BLaER1 treated with 17β-estradiol and CSF1 and Interleukin-3, amounts not matched to agents 10 nM and 100 nM (cell line): ENCODE results near the gene APBB2.

Experiments
- H3K27ac ChIP-seq, 11 experiments: shearing (Covaris generic); formaldehyde crosslinking; 2 replicates each; pipeline ENCODE4 v1.8.1; 2022
- H3K27me3 ChIP-seq, 11 experiments: shearing (Covaris generic); formaldehyde crosslinking; 2 replicates each; pipeline ENCODE4 v1.8.1; 2022
- H3K36me3 ChIP-seq, 11 experiments: shearing (Covaris generic); formaldehyde crosslinking; 2 replicates each; pipeline ENCODE4 v1.8.1; 2022
- H3K4me1 ChIP-seq, 10 experiments: shearing (Covaris generic); formaldehyde crosslinking; 2 replicates each; pipeline ENCODE4 v1.8.1; 2022
- H3K4me2 ChIP-seq, 11 experiments: shearing (Covaris generic); formaldehyde crosslinking; 2 replicates each; pipeline ENCODE4 v1.8.1; 2022
- H3K4me3 ChIP-seq, 10 experiments: shearing (Covaris generic); formaldehyde crosslinking; 2 replicates each; pipeline ENCODE4 v1.8.1; 2022
- H3K9ac ChIP-seq, 11 experiments: shearing (Covaris generic); formaldehyde crosslinking; 2 replicates each; pipeline ENCODE4 v1.8.1; 2022
- H3K9me3 ChIP-seq, 11 experiments: shearing (Covaris generic); formaldehyde crosslinking; replicated peaks in 1 of 11; 2 replicates each; pipeline ENCODE4 v1.8.1; 2022
- H4K20me1 ChIP-seq, 11 experiments: shearing (Covaris generic); formaldehyde crosslinking; 2 replicates each; pipeline ENCODE4 v1.8.1; 2022
- Cebpa-rat ChIP-seq, 11 experiments: shearing (Covaris generic); IDR thresholded peaks; 2 replicates each; pipeline ENCODE4 v1.8.1; 2022

APBB2 gene

DNA sequence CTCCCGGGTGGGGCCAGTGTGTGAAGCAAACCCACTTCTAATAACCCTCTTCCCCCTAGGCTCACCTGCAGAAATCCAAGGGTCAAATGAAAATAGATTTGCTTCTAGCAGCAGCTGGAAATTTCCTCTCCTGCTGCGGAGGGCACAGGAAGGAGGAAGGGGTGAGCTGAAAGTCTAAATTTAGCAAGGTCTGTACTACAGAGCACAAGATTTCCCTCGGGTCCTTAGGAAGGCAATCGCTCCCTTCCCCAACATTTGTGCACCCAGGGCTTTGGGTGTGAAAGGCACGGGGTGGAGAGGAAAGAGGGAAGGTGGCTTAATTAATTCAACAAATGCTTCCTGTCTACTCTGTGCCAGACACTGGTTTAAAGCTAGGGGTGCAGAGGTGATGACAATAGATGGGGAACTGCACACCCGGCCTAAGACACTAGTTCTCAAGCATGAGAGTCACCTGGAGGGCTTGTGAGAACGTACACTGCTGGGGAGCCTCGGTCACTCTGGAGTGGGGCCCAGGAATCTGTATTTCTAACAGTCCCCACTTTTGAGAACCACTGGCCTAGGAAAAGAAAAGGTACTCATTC, 260.2 kb downstream of the APBB2 start:
- Histone ChIP-seq H3K4me3 (peak overlapping the region in 5 of 10 experiments; percentile 4 to 29 (median 16); a peak in 5 of 20 replicates), H3K36me3 (no peaks in the 10 kb centered on the region; a peak in 1 of 22 replicates), H3K27ac (peak overlapping the region in 9 of 11 experiments; percentile 45 to 76 (median 63); a peak in 18 of 22 replicates)

DNA sequence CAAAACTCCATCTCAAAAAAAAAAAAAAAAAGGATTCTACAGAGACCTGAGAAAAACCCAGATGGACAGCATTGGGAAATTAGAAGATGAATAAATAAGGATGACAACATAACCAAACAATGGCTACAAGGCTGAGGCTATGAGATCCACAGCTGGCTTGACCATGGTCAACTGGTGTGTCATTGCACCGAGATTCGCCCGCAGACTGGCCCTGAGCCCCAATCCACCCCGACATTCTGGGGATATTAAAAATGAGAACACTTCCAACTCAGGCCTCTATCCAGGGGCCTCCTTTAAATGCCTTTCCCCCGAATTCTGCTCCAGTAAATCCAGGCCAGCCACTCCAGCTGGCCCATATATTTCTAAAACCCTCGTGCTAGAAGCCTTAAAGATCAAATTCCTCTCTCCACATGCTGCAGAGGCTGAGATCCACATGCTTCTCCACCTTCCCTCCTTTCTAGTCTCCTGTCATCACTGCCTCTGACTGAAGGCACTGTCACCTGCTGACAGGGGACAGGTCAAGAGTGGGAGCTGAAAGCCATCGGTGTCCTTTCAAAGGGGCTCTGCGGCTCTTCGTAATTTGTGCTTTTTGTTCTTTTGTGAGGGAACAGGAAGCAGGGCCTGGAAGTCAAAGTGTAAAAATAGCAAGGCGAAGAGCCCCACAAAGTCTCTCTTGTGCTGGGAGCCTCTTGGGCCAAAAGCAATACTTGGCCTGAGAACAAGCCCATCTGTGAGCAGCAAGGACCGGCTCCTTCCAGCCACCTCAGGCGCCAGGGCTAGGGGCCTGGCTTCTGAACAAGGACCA, 260.9 kb downstream of the APBB2 start:
- Histone ChIP-seq H3K9ac (peak overlapping the region; percentile 12 to 70 (median 47); a peak in 18 of 22 replicates), H3K27ac (peak overlapping the region in 9 of 11 experiments; percentile 45 to 76 (median 63); a peak in 17 of 22 replicates)

More for the DNA sequence above, 260.2 kb downstream of the APBB2 start:
- H3K27me3 ChIP-seq, result no peaks in the 10 kb centered on the region
- no peak for TF ChIP-seq Cebpa-rat (IDR thresholded peaks at IDR 0.05)
- no peaks in the 10 kb centered on the region for H4K20me1 ChIP-seq
- H3K4me2 ChIP-seq, result peak overlapping the region; percentile 68 to 88 (median 81)
- H3K9ac ChIP-seq, result peak overlapping the region; percentile 12 to 70 (median 47); a peak in 18 of 22 replicates
- no peaks in the 10 kb centered on the region for H3K9me3 ChIP-seq
- H3K4me1 ChIP-seq, result peaks cover 19 to 30% (median 25%) of the 10 kb centered on the region in 10 experiments

DNA sequence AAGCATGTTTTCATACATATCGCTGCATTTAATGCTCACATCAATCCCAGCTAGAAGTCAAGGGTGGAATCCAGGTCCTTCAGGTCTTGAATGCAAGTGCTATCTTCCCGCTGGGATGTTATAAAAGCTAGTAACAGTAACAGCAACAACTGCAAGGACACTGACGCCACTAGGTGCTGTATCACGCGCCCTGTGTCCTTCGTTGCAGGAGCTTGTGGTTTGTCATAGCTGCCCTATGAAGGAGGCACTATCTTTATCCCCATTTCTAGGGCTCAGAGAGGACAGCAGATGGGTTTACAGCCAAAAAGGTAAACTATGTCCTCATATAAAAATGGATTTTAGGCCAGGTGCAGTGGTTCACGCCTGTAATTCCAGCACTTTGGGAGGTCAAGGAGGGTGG, 261.7 kb downstream of the APBB2 start:
- no peak overlapping the region for H3K4me3 ChIP-seq
- H3K9ac ChIP-seq, result no peak overlapping the region
- no peak overlapping the region for H3K27ac ChIP-seq
- no peak for TF ChIP-seq Cebpa-rat (IDR thresholded peaks at IDR 0.05)
- no peak overlapping the region for H3K4me2 ChIP-seq
- no peaks in the 10 kb centered on the region for H3K9me3 ChIP-seq
- no peaks in the 10 kb centered on the region for H4K20me1 ChIP-seq
- H3K4me1 ChIP-seq, result peaks cover 19 to 30% (median 25%) of the 10 kb centered on the region in 10 experiments
- no peaks in the 10 kb centered on the region; a peak in 1 of 22 replicates for H3K36me3 ChIP-seq
- H3K27me3 ChIP-seq, result no peaks in the 10 kb centered on the region

More for the DNA sequence above, 260.9 kb downstream of the APBB2 start:
- no peak for TF ChIP-seq Cebpa-rat (IDR thresholded peaks at IDR 0.05)
- Histone ChIP-seq H4K20me1 (no peaks in the 10 kb centered on the region), H3K4me1 (peaks cover 19 to 30% (median 25%) of the 10 kb centered on the region in 10 experiments), H3K9me3 (no peaks in the 10 kb centered on the region), H3K27me3 (no peaks in the 10 kb centered on the region), H3K4me2 (peak overlapping the region; percentile 68 to 88 (median 81)), H3K4me3 (peak overlapping the region in 5 of 10 experiments; percentile 4 to 29 (median 16); a peak in 5 of 20 replicates), H3K36me3 (no peaks in the 10 kb centered on the region; a peak in 1 of 22 replicates)

DNA sequence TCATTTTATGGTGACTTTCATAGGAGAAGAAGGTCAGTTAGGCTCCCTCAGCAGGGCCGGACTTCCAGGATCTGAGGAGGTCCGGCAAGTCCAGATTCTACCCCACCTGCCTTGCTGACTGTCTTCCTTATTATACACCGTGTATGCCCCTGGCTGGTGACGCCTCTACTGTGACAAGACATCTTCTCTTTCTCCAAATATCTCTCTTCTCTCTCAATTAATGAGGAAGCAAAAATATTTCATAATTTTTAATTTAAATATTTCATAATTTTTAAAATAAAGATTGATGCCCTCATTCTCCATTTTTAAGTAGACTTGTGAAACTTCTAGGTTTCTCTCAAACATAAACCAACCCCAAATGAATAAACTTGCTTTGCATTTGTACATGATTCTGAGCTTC, 262.1 kb downstream of the APBB2 start:
- Histone ChIP-seq H3K4me3 (no peak overlapping the region), H3K36me3 (no peaks in the 10 kb centered on the region; a peak in 1 of 22 replicates), H3K27ac (no peak overlapping the region), H3K4me2 (no peak overlapping the region), H3K27me3 (no peaks in the 10 kb centered on the region), H4K20me1 (no peaks in the 10 kb centered on the region), H3K9ac (no peak overlapping the region), H3K4me1 (peaks cover 19 to 30% (median 25%) of the 10 kb centered on the region in 10 experiments), H3K9me3 (no peaks in the 10 kb centered on the region)
- TF ChIP-seq Cebpa-rat (IDR thresholded peaks at IDR 0.05), result no peak

DNA sequence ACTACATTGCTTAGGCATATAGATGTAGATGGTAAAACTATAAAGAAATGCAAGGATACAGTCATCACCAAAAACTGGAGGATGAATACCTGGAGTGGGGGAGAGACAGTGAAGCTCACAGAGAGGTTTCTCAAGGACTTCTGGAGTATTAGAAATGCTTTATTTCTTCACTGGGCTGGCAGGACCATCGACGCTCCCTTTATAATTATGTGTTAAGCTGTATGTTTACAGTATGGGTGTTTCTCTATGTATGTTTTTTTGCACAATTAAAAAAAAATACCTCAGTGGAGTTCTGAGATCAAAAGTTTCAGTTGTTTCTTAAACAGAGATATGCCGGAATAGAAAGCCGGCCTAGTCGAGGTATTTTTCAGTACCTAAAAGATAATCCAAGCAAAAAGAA, 263.3 kb downstream of the APBB2 start:
- no peaks in the 10 kb centered on the region for H3K9me3 ChIP-seq
- no peak overlapping the region for H3K4me3 ChIP-seq
- H3K4me1 ChIP-seq, result peaks cover 19 to 30% (median 25%) of the 10 kb centered on the region in 10 experiments

DNA sequence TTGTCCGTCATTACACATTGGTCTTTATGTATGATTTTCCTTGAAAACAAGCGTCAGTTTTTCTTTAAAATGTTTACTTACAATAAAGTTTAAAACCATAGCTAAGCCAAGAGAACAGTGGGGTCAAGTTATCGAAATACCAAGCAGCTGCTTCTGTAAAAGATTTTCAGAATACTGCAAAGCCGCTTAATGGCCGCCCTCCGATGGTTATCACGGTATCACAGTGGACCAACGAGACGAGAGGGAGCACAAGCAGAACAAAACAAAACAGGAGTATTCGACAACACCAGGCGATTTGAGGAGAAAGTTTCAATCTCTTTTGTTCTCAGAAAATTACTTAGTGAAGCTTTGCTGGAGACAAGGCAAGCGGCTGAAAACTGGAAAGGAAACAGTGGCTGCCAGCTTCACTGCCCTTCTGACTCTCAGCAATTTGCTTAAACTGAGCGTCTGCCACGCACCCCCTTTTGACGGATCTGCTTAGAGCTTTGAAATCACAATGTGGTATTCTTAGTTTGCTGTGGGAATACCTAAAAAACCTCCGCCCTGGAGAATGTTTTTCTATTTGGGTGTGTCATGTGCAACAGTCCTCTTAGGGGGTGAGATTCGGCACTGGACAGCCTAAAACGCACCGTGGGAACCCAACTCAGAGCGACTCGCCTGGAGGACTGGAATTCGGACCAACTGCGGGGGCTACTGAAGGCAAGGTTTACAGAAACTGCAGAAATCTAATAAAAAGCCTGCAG, 264.8 kb downstream of the APBB2 start:
- TF ChIP-seq Cebpa-rat (IDR thresholded peaks at IDR 0.05), result no peak
- Histone ChIP-seq H3K27me3 (no peaks in the 10 kb centered on the region), H4K20me1 (no peaks in the 10 kb centered on the region), H3K4me1 (peaks cover 11 to 20% (median 14%) of the 10 kb centered on the region in 10 experiments), H3K9ac (no peak overlapping the region), H3K4me2 (no peak overlapping the region), H3K4me3 (no peak overlapping the region), H3K9me3 (no peaks in the 10 kb centered on the region), H3K36me3 (peaks cover 0 to 7% (median 0%) of the 10 kb centered on the region in 11 experiments; a peak in 5 of 22 replicates), H3K27ac (no peak overlapping the region)

More for the DNA sequence above, 263.3 kb downstream of the APBB2 start:
- H4K20me1 ChIP-seq, result no peaks in the 10 kb centered on the region
- no peak overlapping the region for H3K27ac ChIP-seq
- TF ChIP-seq Cebpa-rat (IDR thresholded peaks at IDR 0.05), result no peak
- no peaks in the 10 kb centered on the region for H3K27me3 ChIP-seq
- H3K9ac ChIP-seq, result no peak overlapping the region
- no peak overlapping the region for H3K4me2 ChIP-seq
- H3K36me3 ChIP-seq, result no peaks in the 10 kb centered on the region; a peak in 1 of 22 replicates

DNA sequence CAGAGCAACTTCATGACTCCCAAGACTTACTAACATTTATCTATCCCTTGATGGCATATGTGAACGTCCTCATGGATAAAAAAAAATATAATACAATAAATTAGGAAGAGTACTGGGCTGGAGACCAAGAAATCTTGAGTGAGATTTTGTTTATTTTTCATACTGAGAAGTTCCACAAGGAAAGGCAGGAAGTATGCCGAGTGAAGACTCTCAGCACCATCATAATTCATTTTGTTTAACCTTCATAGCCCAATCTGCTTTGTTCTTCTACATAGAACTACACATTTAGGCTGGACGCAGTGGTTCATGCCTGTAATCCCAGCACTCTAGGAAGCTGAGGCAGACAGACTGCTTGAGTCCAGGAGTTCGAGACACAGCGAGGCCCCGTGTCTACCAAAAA, 266.3 kb downstream of the APBB2 start:
- Histone ChIP-seq H3K9me3 (no peaks in the 10 kb centered on the region), H3K4me2 (no peak overlapping the region), H3K27ac (no peak overlapping the region), H3K36me3 (peaks cover 0 to 19% (median 10%) of the 10 kb centered on the region in 11 experiments; a peak in 13 of 22 replicates), H3K9ac (no peak overlapping the region), H3K4me3 (no peak overlapping the region), H3K4me1 (peaks cover 0 to 5% (median 0%) of the 10 kb centered on the region in 10 experiments; a peak in 4 of 20 replicates), H3K27me3 (no peaks in the 10 kb centered on the region), H4K20me1 (no peaks in the 10 kb centered on the region)
- TF ChIP-seq Cebpa-rat (IDR thresholded peaks at IDR 0.05), result no peak

DNA sequence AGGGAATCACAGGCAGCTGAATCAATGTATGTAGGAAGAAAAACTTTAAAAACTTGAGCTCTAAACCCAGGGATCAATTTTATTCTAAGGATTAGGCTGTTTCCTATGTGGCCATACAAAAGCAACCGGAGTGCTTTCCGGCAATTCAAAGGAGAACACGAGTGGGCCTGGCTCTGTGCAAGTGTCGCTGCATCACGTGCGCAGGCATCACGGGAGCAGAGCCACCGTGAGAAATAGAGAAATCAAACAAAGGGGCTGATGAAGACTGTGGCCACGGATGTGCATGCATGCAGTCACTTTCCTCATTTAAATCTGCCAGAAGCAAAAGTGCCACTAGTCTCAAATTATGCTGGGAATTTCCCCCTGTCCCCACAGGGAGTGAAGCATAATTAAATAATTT, 267.7 kb downstream of the APBB2 start:
- H3K36me3 ChIP-seq, result peaks cover 0 to 30% (median 17%) of the 10 kb centered on the region in 11 experiments; a peak in 14 of 22 replicates
- no peaks in the 10 kb centered on the region for H4K20me1 ChIP-seq
- H3K9me3 ChIP-seq, result no peaks in the 10 kb centered on the region
- H3K9ac ChIP-seq, result no peak overlapping the region
- no peak overlapping the region for H3K4me2 ChIP-seq
- H3K27ac ChIP-seq, result no peak overlapping the region
- H3K27me3 ChIP-seq, result no peaks in the 10 kb centered on the region
- H3K4me3 ChIP-seq, result no peak overlapping the region
- H3K4me1 ChIP-seq, result peaks cover 0 to 13% (median 7%) of the 10 kb centered on the region in 10 experiments; a peak in 11 of 20 replicates
- no peak for TF ChIP-seq Cebpa-rat (IDR thresholded peaks at IDR 0.05)
